NCI-H2107 treated with DMSO at 0.1 percent for 48 hours (cell line): ENCODE measurements around the gene CCDC107.
A peak's percentile ranks its signal among the peaks of the same experiment; 100 is the strongest.

Experiments
- DNase-seq: peaks from one replicate; lab custom pipeline; 2025; ENCODE audit not compliant: unreplicated experiment; lab: John Stamatoyannopoulos, UW

Gene CCDC107

DNA sequence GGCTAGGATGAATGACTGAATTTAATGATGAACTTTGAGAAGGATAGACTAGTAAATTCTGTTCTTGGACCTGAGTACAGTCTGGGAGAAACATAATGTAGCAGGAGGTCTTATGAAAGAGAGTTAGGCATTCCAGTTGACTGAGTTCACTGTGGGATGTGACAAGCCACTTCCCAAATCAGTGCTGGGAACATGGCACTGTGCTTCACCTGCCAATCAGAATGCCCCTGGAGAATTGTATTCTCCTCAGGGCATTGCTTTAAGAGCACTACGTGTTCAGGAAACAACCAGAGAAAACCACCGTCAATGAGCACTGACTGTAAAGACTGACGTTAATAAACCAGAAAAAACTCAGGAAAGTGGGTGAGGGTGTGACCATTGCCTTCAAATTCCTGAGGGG lies 1.2 kb downstream of the CCDC107 start:
- DNase-seq = no peak

DNA sequence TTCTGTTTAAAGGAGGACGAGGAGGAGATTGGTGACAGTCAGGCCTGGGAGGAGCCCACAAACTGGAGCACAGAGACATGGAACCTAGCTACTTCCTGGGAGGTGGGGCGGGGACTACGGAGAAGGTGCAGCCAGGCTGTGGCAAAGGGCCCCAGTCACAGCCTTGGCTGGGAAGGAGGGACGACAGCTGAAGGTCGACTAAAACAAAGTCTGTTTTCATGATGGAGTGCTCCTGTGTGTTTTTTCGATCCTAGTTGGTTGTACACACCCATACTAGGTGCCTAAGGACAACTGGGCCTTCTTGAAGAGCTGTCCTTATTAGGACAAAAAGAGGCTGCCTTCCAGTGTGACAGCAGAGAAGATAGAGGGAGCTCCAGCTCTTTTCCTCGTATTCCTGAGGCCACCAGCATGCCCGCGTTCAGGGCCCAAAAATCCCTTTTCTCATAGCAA lies 2.9 kb downstream of the CCDC107 start:
- no peak for DNase-seq

DNA sequence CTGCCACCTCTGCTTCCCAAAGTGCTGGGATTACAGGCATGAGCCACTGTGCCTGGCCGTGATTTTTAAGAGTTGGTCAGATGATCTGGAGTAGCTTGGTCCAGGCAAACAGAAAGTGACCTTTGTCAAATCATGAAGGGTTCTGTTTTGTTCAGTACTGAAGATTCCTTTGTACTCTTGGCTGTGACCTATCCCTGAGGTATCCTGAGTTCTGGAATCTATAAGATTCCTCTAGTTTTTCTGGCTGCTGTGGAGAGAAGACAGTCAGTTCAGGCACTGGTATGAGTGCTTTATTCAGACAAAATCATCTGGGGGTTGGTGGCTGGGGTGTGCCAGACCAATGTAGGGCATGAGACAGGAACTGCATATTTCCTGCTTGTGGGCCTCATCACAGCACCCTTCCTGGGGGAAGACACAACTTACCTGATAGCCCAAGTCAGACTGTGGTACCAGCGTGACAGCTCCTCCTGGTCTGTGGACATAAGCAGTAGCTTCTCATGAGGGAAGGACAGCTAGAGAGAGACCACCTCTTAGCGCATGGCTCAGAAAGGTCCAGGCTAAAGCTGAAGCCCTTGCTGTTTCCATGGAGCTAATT lies 3.8 kb downstream of the CCDC107 start:
- DNase-seq = no peak

DNA sequence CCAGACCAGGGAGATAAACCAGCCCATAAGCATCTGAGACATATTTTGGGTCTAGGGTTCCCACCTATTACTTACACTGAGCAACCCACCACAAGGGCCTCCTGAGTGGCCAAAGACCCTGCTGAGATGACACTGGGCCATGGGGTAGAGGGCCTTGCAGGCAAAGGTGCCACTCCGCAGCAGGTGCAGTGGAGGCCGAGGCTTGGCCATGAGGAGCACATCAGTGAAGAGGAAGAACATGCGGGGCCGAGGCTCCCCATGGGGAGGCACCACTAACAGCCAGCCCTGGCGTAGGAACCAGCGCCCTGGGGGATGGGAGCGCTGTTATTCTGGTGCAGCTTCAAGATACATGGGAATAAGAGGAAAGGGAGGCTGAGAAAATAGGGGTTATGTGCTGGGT lies 4.3 kb downstream of the CCDC107 start:
- no peak for DNase-seq

DNA sequence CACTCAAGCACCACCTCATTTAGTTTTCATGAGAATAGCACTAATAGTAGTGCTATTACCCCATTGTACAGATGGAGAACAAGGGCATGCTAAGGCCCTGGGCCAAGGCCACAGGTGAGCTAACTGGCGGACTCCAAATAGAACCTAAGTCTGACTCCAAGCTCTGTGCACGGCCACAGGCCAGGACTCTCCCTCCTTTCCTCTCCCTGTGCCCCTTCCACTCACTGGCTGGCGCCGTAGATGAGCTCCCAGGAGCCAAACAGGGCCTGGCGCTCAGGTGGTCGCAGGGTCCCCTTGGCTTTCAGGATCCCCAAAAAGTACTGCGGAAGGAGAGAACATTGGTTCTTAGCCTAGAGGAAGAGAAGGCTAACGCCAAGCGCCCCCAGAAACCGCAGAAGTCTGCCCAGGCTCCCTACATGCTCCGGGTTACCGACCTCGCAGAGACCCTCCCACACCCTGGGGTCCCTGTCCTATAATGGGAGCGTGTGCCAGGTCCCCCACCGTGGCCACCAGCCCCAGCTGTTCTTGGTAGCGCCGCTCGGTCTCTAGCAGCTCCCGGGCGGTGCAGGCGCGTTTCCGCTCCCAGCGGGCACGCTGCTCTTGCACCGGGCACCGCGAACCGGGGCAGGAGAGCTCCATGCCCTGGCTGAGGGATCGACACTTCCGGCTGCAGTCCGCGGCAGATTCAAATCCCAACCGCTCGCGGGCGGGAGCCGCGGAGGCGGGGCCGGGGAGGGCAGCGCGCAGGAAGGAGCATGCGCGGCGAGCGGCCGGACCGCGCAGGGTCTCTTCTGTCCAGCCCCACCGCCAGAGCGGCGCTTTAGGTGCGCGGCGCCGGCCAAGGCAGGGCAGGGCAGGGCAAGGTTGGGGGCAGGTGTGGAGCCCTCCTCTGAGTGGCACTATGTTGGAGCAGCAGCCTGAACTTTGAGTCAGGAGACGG lies 6.7 kb downstream of the CCDC107 start, which contains the start of gene ARHGEF39:
Gene ARHGEF39 (minus strand): TSS at position 665 of the 940 bp plus-strand sequence. CDS start 26 bp downstream, at position 639.
- DNase-seq = peak; percentile 72

DNA sequence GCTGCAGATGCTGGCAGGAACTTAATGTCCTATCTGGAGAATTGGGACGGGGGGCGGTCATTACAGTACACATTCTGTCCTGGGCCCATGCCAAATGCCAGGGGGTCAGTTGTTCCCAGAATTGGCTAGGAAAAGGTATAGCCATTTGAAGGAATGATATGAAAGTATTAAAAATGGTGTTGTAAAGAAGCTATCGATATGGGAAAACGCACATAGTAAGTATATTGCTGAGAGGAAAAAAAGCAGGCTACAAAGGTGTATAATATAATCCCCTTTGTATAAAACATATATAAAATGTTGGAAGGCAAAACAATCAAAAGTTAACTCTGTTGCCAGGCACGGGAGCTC lies 7.4 kb downstream of the CCDC107 start:
- no peak for DNase-seq

DNA sequence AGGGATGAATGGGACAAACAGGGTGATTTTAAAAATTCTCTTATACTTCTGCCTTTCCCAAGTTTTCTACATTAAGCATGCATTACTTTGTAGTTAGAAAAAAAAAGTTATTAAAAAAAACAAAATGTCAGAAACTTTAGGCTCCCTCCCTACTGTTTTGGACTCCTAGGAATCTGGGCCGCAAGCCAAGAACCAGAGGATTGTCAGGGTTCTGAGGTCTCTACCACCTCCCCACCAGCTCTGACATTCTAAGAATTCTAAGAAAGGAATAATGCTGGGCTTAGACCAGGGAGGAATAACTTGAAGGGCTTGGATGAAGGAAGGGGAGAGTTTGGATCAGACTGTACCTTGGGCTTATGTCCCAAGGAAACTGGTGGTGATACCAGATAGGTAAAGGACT lies 8.0 kb downstream of the CCDC107 start:
- no peak for DNase-seq

DNA sequence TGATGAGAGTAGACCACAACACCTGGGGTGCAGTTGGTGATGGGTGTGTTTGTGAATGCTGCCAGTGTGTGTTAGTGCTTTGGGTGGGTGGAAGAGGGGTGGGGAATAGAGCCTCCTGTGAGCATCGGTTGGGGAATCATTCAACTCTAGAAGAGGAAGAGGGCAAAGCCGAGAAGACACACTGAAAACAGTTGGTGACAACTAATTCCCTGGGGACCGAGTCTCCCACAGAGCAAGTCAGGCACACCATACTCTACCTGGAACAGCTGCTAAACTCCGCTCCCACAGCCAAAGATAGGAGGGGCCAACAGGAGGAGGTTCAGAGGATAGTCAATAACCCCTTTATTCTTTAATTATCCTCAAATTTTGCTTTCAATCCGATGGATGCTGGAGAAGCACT lies 8.5 kb downstream of the CCDC107 start:
- no peak for DNase-seq

DNA sequence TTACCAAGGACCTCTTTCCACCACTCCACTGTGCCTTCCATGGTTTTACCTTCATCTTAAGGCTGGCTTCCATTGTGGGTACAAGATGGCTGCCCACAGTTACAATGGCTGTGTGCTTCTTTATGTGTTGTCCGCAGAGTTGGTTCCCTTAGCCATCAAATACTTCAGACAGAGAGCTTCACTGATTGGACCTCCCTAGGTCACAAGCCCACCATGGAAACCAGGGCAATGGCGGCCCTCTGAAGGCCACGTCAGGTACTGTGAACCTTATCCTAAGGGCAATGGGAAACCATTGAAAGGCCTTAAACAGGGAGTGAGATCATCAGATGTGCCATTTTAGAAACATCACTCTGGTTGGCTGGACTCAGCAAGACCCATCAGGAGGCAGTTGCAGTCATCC lies 9.8 kb downstream of the CCDC107 start:
- no peak for DNase-seq

DNA sequence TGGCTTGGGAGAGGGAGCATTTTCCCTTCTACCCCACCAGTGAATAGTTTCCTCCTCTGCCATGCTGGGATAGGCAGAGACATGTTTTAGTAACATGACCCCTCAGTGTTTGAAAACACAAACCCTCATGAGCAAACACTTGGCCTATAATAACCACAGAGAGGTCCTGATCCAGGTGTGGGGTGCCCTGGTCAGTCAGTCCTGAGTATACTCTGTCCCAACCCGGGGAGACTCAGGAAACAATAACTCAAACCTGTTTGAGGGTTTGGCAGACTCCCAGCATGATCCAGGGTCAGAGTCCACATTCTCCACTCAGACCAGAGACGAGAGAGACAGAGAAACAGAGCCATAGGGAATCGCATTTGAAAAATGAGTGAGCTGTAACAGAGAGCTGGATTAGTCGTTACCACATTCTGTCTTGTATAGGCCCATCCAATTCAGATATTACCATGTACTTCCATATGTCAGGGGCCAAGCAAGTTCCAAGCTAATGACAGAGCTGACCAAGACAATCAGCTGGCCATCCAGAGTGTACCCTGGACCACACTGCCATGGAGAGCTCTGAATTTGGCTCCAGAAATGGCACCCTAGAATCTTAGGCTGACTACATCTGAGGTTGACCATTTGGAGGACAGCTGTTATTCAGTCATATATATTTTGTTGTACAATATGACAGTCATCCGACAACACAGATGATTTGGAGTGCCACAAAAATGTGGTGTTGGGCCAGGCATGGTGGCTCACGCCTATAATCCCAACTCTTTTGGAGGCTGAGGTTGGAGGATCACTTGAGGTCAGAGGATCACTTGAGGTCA lies 11.4 kb downstream of the CCDC107 start:
- no peak for DNase-seq

DNA sequence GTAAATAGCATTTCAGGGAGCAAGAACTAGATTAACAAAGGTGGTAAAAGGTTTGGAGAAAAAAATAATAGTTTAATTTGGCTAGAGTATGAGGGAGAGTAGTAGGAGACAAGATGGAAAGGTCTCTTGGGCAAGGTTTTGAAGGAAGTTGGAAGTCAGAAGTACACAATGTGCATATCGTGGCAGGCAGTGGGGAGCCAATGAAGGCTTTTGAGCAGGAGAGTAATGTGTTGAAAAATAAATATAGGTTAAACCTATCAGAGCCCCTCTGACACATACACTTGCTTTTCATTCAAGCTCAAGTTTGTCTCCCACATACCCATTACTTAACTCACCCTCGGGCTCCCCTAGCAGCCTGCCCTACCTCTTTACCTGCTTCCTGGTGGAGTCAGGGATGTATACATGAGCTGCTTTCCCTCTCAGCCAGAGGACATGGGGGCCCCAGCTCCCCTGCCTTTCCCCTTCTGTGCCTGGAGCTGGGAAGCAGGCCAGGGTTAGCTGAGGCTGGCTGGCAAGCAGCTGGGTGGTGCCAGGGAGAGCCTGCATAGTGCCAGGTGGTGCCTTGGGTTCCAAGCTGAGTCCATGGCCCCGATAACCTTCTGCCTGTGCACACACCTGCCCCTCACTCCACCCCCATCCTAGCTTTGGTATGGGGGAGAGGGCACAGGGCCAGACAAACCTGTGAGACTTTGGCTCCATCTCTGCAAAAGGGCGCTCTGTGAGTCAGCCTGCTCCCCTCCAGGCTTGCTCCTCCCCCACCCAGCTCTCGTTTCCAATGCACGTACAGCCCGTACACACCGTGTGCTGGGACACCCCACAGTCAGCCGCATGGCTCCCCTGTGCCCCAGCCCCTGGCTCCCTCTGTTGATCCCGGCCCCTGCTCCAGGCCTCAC lies 15.3 kb downstream of the CCDC107 start, which contains the start of gene CA9:
Gene CA9 (plus strand): TSS at position 797 of the 893 bp plus-strand sequence. CDS start 32 bp downstream, at position 829.
- peak; percentile 39 for DNase-seq

DNA sequence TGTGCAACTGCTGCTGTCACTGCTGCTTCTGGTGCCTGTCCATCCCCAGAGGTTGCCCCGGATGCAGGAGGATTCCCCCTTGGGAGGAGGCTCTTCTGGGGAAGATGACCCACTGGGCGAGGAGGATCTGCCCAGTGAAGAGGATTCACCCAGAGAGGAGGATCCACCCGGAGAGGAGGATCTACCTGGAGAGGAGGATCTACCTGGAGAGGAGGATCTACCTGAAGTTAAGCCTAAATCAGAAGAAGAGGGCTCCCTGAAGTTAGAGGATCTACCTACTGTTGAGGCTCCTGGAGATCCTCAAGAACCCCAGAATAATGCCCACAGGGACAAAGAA lies 15.9 kb downstream of the CCDC107 start:
- no peak for DNase-seq

DNA sequence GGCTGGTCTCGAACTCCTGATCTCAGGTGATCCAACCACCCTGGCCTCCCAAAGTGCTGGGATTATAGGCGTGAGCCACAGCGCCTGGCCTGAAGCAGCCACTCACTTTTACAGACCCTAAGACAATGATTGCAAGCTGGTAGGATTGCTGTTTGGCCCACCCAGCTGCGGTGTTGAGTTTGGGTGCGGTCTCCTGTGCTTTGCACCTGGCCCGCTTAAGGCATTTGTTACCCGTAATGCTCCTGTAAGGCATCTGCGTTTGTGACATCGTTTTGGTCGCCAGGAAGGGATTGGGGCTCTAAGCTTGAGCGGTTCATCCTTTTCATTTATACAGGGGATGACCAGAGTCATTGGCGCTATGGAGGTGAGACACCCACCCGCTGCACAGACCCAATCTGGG lies 17.1 kb downstream of the CCDC107 start:
- DNase-seq = no peak

DNA sequence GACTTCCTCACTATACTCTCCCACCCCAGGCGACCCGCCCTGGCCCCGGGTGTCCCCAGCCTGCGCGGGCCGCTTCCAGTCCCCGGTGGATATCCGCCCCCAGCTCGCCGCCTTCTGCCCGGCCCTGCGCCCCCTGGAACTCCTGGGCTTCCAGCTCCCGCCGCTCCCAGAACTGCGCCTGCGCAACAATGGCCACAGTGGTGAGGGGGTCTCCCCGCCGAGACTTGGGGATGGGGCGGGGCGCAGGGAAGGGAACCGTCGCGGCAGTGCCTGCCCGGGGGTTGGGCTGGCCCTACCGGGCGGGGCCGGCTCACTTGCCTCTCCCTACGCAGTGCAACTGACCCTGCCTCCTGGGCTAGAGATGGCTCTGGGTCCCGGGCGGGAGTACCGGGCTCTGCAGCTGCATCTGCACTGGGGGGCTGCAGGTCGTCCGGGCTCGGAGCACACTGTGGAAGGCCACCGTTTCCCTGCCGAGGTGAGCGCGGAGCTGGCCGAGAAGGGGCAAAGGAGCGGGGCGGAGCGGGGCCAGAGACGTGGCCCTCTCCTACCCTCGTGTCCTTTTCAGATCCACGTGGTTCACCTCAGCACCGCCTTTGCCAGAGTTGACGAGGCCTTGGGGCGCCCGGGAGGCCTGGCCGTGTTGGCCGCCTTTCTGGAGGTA lies 17.8 kb downstream of the CCDC107 start:
- no peak for DNase-seq

DNA sequence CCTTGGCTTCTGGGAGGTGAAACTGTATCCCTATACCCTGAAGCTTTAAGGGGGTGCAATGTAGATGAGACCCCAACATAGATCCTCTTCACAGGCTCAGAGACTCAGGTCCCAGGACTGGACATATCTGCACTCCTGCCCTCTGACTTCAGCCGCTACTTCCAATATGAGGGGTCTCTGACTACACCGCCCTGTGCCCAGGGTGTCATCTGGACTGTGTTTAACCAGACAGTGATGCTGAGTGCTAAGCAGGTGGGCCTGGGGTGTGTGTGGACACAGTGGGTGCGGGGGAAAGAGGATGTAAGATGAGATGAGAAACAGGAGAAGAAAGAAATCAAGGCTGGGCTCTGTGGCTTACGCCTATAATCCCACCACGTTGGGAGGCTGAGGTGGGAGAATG lies 21.0 kb downstream of the CCDC107 start:
- no peak for DNase-seq

DNA sequence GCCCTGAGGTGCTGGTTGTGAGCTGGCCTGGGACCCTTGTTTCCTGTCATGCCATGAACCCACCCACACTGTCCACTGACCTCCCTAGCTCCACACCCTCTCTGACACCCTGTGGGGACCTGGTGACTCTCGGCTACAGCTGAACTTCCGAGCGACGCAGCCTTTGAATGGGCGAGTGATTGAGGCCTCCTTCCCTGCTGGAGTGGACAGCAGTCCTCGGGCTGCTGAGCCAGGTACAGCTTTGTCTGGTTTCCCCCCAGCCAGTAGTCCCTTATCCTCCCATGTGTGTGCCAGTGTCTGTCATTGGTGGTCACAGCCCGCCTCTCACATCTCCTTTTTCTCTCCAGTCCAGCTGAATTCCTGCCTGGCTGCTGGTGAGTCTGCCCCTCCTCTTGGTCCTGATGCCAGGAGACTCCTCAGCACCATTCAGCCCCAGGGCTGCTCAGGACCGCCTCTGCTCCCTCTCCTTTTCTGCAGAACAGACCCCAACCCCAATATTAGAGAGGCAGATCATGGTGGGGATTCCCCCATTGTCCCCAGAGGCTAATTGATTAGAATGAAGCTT lies 21.8 kb downstream of the CCDC107 start:
- DNase-seq = no peak

DNA sequence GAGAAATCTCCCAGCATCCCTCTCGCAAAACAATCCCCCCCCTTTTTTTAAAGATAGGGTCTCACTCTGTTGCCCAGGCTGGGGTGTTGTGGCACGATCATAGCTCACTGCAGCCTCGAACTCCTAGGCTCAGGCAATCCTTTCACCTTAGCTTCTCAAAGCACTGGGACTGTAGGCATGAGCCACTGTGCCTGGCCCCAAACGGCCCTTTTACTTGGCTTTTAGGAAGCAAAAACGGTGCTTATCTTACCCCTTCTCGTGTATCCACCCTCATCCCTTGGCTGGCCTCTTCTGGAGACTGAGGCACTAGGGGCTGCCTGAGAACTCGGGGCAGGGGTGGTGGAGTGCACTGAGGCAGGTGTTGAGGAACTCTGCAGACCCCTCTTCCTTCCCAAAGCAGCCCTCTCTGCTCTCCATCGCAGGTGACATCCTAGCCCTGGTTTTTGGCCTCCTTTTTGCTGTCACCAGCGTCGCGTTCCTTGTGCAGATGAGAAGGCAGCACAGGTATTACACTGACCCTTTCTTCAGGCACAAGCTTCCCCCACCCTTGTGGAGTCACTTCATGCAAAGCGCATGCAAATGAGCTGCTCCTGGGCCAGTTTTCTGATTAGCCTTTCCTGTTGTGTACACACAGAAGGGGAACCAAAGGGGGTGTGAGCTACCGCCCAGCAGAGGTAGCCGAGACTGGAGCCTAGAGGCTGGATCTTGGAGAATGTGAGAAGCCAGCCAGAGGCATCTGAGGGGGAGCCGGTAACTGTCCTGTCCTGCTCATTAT lies 22.4 kb downstream of the CCDC107 start:
- DNase-seq = no peak

DNA sequence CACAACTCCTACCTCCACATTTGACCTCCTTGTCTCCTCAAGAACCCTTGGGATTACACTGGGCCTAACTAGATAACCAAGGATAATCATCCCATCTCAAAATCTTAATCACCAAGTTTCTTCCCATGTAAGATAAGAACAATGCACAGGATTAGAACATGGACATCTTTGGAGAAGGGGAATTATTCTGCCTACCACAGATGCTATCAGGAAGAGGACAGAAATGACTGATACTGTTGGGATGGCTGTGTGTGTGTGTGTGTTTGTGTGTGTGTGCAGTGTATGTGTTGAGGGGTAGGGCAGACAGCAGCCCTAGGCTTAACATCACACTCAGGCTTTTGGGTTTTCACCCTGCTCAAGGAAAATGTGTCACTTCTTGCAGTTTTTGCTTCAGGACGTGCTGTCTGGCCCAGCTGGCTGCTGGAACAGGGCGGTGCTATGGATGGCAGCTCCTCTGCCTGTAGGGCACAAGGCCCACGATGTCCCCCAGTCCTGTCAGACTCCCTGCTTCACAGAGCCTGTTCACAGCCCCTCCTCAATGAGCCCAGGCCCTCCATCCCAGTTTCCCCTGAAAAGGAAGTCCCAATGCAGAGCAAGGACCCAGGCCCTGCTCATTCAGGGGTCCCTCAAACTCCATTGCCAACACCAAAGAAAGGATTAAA lies 23.4 kb downstream of the CCDC107 start:
- DNase-seq = no peak
